ENCODE results near the gene PTGES3L.
"Not testable (repeated sequence)": the region's sequence is repeated elsewhere in the genome, so short reads cannot be mapped to it uniquely, and the experiment has no call there.

The PTGES3L gene

DNA sequence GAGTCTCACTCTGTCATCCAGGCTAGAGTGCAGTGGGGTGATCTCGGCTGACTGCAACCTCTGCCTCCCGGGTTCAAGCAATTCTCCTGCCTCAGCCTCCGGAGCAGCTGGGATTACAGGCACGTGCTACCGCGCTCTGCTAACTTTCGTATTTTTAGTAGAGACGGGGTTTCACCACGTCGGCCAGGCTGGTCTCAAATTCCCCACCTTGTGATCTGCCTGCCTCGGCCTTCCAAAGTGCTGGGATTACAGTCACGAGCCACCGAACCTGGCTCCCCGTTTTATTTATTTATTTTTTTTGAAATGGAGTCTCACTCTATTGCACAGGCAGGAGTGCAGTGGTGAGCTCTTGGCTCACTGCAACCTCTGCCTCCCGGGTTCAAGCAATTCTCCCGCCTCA, 4.2 kb downstream of the PTGES3L start:
- not testable (repeated sequence) for DNase-seq

DNA sequence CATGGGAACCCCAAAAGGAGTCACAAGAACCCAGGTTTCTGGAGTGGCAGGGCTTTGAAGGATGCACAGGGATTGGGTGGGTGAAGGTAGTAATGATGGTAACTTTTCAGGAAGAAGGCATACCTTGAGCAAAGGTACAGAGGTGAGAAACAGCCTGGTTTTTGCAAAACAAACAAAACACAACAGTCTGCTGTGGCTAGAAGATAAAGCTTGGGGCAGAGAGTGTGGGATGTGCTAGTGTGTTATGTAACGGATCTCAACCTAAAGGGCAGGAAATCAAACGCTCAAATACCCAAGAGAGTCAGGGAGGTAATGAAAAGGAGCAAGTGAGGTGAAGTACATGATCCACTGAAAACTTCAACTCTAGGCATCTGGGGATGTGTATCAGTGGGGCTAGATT, 4.6 kb downstream of the PTGES3L start:
- no peak for DNase-seq

DNA sequence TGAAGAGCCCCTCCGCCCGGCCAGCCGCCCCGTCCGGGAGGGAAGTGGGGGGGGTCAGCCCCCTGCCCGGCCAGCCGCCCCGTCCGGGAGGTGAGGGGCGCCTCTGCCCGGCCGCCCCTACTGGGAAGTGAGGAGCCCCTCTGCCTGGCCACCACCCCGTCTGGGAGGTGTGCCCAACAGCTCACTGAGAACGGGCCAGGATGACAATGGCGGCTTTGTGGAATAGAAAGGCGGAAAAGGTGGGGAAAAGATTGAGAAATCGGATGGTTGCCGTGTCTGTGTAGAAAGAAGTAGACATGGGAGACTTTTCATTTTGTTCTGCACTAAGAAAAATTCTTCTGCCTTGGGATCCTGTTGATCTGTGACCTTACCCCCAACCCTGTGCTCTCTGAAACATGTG, 6.6 kb downstream of the PTGES3L start:
- DNase-seq: not testable (repeated sequence)

DNA sequence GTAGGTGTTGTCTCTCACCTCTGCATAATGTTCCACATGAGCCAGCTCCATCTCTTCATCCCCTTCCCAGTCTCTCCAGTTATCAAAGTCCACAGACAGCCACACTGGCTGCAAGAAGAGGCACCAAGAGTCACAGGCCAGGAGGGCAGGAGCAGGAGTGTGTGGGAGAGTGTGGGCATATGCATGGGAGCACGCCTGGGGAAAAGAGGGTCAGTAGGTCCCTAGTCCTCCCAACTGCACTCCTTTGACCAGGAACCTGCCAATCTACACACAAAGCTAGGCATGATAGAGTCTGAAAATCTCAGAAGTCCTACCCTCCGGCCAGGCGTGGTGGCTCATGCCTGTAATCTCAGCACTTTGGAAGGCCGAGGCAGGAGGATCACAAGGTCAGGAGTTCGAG, 8.3 kb downstream of the PTGES3L start:
- DNase-seq: no peak

DNA sequence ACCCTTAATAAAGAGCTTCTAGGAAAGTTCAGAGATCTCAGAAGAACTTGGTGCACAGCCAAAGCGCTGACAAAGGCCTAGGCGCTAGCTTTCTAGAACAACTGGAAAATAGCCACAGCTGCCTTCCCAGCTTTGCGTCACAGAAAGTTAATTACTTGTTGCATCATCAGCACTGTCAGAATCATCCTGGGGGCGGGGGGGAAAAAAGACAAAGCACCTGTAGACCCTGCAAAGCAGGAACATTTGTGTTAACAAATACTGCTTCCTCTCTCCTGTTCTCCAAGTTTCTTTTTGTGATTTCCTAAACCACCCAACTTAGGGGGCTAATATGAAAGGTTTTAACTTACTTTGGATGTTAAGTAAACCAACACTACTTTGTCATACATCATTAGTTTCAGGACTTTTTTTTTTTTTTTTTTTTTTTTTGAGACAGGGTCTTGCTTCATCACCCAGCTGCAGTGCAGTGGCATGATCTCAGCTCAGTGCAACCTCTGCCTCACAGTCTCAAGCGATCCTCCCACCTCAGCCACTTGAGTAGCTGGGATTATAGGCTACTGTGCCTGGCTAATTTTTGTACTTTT, 10.8 kb downstream of the PTGES3L start:
- no peak for DNase-seq

DNA sequence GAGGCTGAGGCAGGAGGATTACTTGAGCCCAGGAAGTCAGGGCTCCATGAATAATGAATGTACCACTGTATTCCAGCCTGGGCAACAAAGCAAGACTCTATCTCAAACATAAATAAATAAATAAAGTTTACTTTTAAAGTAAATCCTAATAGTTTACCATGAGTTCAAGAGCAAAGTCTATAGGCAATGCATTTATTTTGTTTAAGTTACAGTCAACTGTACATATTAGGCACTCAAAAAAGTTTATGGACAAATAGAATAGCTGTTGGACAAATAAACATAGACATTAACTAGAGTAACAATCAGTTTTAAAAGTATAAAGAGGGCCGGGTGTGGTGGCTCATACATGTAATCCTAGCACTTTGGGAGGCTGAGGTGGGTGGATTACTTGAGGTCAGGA, 12.0 kb downstream of the PTGES3L start:
- no peak for DNase-seq

DNA sequence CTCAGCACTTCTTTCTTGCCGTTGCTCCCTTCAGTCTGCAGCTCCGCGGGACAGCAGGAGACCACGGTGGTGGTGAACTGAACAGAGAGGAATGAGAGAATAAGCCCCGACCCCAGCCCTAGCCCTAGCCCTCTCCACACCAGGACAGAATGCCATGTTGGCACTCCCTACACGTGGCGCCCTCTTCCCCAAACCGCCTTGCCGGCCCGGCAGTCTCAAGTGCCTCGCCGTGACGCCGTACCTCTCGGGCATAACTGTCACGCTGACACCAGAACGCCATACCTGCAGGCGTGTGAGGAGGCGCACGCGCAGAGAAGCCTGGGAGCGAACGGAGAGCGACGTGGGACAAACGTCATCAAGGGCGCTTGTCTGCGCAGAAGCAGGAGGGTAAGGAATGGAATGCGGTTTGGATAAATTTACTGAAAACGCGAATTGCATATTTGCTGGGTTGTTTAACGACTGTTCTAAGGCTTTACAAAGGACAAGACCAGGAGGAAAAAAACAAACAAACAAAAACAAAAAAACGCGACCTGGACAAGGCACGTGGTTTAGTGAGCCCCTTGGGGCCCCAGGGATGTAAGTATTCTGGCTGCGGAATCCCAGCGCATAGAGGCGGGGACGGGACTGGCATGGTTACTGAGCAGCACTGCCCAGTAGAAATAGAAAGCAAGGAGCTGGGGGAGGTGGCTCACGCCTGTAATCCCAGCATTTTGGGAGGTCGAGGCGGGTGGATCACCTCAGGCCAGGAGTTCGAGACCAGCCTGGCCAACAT, 15.5 kb downstream of the PTGES3L start, which contains the start of gene AARSD1:
AARSD1 (minus strand) TSS at position 294 of the 772 bp plus-strand sequence; CDS start at position 280, 14 bp downstream.
- peak; percentile 98 for DNase-seq

DNA sequence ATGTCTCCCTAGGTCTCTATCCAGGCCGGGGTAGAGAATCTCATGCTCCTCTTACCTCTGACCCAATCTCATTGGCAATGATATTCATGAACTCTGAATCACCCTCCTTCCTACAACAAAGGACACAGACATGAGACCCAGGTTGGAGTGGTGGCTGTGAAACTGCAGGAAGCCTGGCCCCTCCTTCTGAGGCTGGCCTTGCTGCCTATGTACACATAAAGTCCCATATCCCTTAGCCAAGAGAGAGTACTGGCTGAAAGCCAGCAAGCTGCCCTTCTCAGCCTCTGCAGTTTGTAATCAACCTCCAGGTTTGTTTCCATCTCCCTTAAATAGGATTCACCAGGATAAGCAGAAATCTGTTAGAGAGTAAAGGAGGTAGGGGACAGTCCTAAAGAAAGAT, 26.2 kb downstream of the PTGES3L start:
- no peak for DNase-seq

DNA sequence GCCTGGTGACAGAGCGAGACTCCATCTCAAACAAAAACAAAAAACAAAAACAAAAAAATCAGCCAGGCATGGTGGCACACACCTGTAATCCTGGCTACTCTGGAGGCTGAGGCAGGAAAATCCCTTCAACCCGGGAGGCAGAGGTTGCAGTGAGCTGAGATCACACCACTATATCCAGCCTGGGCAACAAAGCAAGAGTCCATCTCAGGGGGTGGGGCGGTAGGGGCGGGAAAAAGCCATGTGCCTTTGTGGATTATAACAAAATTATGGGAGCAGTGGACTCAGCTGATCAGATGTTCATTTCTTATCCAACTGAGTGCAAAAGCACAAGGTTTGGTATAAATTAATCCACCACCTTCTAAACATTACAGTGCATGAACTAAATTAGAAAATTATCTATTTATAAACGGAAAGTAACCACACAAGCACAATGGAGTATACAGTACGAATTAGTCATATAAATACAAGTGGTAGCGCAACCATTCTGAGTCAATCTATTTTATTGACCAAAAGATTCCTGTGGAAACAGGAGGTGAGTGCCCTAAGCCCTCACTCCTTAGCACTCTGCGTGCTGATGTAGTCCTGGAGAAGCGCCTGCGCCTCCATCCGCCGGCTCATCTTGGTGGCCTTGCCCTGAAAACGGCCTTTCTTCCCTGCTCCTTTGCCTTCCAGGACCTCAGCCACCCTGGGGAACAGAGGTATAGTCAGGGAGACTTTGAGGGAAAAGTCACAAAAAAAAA, 29.7 kb downstream of the PTGES3L start:
- no peak for DNase-seq

DNA sequence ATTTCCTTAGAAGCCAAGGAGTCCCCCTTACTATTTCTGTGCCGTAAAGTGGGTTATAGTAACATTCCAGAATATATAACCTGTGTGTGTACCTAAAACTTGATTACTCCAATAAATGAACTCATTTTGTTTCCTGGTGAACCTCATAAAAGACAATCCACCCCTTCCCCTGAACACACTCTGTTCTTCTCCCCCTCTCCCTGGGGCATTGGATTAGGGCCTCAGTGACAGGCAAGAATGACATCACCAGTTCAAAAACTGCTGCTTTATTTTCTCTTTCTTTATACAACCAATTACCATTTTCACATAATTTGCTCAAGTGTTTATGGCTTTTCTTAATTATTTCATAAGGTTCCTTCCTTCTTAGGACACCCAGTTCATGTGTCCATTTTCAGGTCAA, 33.1 kb downstream of the PTGES3L start:
- no peak for DNase-seq

DNA sequence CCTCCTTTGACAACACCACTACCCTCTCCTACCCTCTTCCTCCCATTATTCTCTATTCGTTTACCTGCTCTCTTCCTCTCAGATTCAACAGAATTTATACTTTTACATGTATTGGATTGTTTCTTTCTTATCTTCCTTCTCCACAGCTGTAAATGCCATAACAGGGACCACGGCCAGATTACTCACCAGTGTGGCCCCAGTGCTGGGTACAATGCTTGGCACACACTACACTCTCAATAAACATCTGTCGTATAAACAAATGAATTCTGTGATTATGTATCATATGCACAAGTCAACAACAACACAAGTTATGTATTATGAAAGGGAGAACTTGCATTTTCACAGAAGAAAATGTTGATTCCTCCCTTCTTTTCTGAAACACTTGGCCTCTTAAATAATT, 35.7 kb downstream of the PTGES3L start:
- no peak for DNase-seq

DNA sequence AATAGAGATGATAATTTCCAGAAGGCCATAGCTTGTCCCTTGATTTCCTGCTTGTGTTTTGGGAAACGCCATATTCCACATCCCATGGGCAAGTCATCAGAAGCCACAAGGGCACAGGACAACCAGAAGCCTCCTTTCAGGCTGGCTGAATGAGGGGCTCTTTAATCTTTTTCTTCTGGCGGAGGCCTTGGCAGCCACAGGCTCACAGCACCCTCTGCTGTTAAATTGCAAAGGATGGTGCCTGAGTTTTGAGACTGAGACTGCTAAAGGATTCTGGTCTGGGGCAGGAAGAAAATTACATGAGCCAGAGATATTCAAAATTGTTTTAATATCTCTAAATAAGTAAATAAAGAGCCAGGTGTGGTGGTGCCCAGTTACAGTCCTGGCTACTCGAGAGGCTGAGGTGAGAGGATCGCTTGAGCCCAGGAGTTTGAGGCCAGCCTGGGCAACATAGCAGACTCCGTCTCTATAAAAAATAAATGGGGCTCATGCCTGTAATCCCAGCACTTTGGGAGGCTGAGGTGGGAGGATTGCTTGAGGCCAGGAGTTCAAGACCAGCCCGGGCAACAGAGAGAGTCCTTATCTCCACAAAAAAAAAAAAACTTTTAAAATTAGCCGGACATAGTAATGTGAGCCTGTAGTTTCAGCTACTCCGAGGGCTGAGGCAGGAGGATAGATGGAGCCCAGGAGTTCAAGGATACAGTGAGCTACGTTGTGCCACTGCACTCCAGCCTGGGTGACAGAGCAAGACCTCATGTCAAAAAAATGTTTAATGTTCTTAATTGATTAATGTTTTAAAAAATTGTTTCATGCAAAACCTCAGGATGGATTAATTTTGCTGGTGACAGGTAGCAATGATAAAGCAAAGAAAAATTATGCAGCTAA, 41.9 kb downstream of the PTGES3L start:
- DNase-seq: peak; percentile 82

DNA sequence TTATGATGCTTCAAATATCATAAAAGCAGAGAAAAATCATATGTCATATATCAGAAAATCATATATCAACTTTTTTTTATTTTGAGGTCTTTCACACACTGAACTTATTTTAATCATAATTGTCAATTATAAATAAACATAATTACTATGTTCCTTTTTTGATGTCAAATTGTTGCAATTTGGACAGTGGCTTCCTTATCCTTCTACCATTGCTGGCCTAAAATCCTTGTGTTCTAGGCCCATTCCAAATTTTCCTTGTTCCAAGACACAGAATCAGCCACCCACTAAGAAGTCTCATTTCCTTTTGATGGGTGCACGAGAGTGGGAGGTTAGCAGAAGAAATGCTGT, 50.4 kb downstream of the PTGES3L start:
- no peak for DNase-seq

DNA sequence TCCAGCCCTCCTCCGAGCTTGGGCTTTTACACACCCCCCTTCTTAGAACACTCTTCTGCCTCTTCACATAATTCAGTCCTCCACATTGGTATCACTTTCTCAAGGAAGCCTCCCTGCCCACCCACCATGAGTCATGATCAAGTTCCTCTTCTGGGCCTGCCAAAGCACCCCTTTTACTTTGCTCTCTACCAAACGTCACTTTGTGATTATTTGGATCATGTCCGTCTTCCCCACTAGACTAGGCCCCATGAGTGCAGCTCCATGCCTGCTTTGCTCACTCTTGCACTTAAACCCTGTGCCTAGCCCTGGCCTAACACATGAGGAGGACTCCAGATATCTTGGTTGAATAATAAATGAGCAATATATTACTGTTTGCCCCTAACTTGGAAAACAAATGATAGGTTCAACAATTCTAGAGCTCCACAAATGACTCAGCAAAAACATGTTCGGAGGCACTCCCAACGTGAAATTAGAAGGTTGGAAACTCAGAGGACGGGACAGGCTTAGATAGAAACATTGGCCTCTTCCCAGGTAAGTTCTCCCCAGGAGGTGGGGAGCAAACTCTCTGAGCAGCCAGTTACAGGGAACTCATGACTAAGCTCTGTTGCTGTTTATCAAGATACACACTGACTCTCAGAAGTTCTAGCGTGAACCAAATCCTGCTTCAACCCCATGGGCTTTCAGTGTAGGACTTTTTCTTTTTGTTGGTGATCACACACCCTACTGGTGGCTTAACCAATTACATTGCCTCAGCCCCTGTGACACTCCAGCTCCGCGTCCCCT, 51.0 kb downstream of the PTGES3L start:
- DNase-seq: peak; percentile 41

DNA sequence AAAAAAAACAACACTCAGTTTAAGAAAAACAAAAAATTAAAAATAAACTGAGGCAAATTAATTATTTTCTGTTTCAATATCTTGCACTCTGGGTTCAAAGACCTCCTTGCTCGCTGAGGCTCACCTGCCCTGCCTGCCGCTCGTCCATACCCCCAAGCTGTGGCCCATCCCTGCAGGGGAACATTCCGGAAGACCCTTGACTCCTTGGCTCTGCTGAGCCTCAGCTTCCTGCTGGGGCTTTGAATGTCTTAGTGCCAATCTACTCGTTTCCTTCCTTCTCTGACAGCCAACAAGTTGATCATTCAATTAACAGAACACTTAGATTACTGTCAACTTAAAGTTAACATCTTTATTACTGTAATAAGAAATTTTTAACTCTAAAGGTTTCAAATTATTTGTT, 55.0 kb downstream of the PTGES3L start:
- DNase-seq: no peak

DNA sequence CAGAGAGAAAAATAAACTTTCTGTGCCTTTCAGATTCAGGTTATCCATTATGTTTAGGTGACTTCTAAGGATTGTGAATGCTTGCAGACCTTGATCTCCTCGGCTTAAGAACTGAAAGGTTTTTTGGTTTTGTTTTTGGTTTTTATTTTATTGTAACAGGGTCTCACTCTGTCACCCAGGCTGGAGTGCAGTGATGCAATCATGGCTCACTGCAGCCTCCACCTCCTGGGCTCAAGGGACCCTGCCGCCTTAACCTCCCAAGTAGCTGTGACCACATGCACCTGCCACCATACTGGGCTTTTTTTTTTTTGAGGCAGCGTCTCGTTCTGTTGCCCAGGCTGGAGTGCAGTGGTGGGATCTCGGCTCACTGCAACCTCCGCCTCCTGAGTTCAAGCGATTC, 56.4 kb downstream of the PTGES3L start:
- not testable (repeated sequence) for DNase-seq

DNA sequence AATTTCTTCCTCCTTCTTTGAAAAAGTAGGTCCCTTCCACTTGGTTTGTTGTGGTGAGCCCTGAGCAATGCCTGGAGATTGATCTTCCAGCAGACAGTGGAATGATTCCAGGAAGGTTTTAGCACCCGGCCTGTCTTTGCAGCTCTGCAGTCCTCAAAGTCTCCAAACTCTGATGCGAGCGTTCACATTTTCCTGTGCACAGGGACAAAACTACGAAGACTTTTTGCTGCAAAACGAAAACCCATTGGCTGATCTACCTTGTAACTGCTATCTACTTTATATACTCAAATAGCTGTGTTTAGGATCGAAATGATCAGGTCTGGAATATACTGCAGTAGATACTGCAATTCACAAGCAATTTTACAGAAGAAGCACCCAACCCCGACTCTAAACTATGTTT, 57.6 kb downstream of the PTGES3L start:
- no peak for DNase-seq

DNA sequence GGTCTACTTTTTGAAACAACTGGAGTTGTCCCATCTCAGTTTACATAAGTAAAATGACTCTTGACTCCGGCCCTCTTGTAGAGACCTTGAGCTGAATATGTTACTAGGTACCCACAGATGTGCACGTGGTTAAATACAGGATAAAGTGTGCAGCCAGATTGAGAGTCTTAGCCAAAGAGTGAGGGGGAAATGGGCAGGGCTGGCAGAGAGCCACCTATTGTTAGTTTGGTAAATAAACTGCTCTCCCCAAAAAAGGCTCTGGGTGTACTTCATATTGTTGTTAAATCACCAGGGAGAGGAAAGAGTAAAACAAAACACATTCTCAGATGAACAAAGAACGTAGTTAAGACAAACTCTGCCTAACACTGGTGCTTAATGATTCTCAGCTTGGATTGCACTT, 59.0 kb downstream of the PTGES3L start:
- DNase-seq: no peak

DNA sequence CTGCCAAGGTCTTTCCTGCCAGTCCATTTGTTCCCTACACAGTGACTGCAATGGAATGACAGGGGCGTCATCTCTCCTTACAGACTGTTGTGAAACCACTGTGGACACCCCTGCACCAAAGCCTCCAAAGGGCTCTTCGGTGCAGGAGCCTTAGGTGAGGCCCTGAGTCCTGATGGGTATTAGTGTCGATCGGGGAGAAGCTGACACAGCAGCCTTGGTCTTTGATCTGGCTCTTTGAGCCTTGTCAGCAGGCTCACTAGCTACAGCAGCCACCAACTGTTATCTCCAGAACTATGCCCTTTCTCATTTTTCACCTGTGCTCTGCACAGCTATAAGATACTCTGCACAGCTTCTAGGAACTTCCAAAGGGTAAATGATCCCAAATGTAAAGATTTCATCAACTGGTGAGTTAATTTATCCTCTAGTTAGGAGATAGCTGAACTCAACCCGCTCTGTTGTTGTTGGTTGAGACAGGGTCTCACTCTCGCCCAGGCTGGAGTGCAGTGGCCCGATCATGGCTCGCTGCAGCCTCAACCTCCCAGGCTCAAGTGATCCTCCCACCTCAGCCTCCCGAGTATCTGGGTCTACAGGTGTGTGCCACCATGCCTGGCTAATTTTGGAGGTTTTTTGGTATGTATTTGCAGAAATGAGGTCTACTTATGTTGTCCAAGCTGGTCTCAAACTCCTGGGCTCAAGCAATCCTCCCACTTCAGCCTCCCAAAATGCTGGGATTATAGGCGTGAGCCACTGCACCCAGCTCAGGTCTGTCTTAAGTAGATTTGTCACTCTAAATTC, 59.6 kb downstream of the PTGES3L start:
- no peak for DNase-seq

DNA sequence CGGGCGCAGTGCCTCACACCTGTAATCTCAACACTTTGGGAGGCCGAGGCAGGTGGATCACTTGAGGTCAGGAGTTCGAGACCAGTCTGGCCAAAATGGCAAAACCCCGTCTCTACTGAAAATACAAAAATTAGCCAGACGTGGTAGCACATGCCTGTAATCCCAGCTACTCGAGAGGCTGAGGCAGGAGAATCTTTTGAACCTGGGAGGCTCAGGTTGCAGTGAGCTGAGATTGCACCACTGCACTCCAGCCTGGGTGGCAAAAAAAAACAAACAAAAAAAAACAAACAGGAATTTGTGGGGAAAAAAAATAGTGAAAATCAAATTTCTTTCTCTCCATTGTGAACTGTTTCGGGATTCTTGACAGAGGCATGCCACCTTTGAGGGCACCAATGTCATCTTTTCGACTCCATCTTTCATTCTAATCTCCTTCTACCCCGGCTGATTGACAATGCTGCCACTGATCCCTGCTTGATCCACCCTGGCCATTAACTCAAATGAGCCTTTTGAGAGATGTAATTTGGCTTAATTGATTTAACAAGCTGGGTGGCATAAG, 60.3 kb downstream of the PTGES3L start:
- not testable (repeated sequence) for DNase-seq
